HCT116 (cell line): ENCODE measurements around the gene LLGL2.

Experiments
- EZH2 ChIP-seq: fragments of 200-600 bp; sonication (generic); IDR thresholded peaks from 2 replicates; pipeline ENCODE4 v1.6.1; 2017; ENCODE audit warnings: antibody characterized with exemption, mixed run types
- TF ChIP-seq, protein P1 (sequence below): IDR thresholded peaks from 2 replicates; pipeline ENCODE4 v1.6.1; 2012; ENCODE audit warnings: low read depth

DNA sequence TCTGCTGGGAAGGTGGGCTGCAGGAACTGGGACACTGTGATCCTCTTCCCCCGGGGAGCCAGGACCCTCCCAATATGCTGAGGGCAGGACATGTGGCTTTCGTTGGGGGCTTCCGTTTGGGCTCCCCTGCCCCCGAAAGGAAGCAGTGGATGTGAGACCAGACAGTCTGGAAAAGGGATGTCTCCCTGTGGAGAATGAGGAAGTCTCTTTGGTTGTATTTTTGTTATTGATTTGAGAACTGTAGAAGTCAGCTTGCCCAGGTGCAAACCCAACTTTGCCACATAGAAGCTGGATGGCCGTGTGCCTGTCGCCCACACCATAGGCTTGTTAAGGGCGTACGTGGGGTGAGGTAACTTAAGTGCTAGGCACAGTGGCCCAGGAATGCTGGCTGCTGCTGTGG, 18.8 kb downstream of the LLGL2 start:
- TF ChIP-seq, protein P1, sequence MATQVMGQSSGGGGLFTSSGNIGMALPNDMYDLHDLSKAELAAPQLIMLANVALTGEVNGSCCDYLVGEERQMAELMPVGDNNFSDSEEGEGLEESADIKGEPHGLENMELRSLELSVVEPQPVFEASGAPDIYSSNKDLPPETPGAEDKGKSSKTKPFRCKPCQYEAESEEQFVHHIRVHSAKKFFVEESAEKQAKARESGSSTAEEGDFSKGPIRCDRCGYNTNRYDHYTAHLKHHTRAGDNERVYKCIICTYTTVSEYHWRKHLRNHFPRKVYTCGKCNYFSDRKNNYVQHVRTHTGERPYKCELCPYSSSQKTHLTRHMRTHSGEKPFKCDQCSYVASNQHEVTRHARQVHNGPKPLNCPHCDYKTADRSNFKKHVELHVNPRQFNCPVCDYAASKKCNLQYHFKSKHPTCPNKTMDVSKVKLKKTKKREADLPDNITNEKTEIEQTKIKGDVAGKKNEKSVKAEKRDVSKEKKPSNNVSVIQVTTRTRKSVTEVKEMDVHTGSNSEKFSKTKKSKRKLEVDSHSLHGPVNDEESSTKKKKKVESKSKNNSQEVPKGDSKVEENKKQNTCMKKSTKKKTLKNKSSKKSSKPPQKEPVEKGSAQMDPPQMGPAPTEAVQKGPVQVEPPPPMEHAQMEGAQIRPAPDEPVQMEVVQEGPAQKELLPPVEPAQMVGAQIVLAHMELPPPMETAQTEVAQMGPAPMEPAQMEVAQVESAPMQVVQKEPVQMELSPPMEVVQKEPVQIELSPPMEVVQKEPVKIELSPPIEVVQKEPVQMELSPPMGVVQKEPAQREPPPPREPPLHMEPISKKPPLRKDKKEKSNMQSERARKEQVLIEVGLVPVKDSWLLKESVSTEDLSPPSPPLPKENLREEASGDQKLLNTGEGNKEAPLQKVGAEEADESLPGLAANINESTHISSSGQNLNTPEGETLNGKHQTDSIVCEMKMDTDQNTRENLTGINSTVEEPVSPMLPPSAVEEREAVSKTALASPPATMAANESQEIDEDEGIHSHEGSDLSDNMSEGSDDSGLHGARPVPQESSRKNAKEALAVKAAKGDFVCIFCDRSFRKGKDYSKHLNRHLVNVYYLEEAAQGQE = no peak
- TF ChIP-seq EZH2 = no peak
